Neuron (in vitro differentiated cells): ENCODE measurements around the gene SLCO1B3.
"Not testable (repeated sequence)": the region's sequence is repeated elsewhere in the genome, so short reads cannot be mapped to it uniquely, and the experiment has no call there.

Source experiments
- H2AFZ ChIP-seq: one replicate; pipeline ENCODE4 v1.6.1; 2013; ENCODE audit warnings: low read depth, mild to moderate bottlenecking, inconsistent platforms, low read length, moderate library complexity
- H3K27me3 ChIP-seq: one replicate; pipeline ENCODE4 v1.6.1; 2013; ENCODE audit warnings: low read length; ENCODE audit not compliant: insufficient read depth
- H3K36me3 ChIP-seq: one replicate; pipeline ENCODE4 v1.6.1; 2013; ENCODE audit warnings: low read length; ENCODE audit not compliant: insufficient read depth
- H3K4me1 ChIP-seq: one replicate; pipeline ENCODE4 v1.6.1; 2013; ENCODE audit warnings: low read length; ENCODE audit not compliant: insufficient read depth
- H3K4me3 ChIP-seq: 2 replicates; pipeline ENCODE4 v1.5.1; 2013; ENCODE audit warnings: mild to moderate bottlenecking, low read length, moderate library complexity
- H3K9me3 ChIP-seq: one replicate; pipeline ENCODE4 v1.6.1; 2013; ENCODE audit warnings: low read length

The SLCO1B3 gene

DNA sequence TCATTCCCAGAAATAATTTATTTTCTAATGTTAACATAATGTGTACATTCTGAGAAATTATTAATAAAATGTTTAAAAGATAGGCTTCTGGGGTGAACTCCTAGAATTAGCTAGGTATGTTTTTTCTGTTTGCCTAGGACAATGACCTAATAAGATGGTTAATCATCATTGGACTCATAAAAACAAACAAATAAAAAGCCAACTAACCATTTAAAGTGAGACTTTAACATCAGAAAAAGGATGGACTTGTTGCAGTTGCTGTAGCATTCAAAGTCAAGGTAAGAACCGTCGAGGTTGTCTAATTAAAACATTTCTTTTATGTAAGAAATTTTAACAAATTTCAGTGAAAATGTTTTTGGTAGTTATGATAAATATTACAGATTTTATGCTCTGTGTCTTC, at the start of gene SLCO1B3:
Gene SLCO1B3, plus strand, starts transcription at position 219 of the 400 bp plus-strand sequence. CDS start 5,034 bp downstream, outside the sequence.
- Histone ChIP-seq H3K27me3 (no peaks in the 10 kb centered on the region), H3K4me1 (no peaks in the 10 kb centered on the region), H3K36me3 (no peaks in the 10 kb centered on the region), H3K9me3 (no peaks in the 10 kb centered on the region), H2AFZ (no peak within 1 kb of the TSS), H3K4me3 (no peak within 1 kb of the TSS)

DNA sequence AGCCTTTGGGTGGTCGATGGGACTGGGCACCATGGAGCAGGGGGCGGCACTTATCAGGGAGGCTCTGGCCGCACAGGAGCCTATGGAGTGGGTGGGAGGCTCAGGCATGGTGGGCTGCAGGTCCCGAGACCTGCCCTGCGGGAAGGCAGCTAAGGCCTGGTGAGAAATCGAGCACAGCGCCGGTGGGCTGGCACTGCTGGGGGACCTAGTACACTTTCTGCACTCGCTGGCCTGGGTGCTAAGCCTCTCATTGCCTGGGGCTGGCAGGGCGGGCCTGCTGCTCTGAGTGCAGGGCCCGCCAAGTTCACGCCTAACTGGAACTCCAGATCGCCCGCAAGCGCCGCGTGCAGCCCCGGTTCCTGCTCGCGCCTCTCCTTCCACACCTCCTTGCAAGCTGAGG, 33.1 kb upstream of the SLCO1B3 start:
- no peaks in the 10 kb centered on the region for H3K4me1 ChIP-seq
- H3K4me3 ChIP-seq, result no peak overlapping the region
- H2AFZ ChIP-seq, result no peak overlapping the region
- no peaks in the 10 kb centered on the region for H3K27me3 ChIP-seq
- H3K36me3 ChIP-seq, result no peaks in the 10 kb centered on the region
- no peaks in the 10 kb centered on the region for H3K9me3 ChIP-seq

DNA sequence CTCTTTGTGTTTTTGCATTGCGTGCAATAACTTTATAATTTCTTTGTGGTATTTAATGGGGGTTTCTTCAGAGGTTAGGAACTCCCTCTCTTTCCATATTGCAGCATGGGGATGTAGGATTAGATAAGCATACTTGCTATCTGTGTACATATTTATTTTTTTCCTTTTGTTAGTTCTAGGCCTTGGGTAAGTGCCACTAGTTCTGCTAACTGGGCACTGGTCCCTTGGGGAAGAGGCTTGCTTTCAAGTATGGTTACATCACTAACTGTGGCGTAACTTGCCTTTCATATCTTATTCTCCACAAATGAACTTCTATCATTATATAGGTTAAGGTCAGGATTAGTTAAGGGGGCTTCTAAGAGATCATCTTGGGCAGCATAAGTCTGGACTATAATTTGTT, 31.5 kb upstream of the SLCO1B3 start:
- Histone ChIP-seq H3K9me3 (no peaks in the 10 kb centered on the region), H3K4me3 (no peak overlapping the region), H3K4me1 (no peaks in the 10 kb centered on the region), H2AFZ (no peak overlapping the region), H3K36me3 (no peaks in the 10 kb centered on the region), H3K27me3 (no peaks in the 10 kb centered on the region)

- H3K4me3 ChIP-seq, H3K9me3 ChIP-seq, H3K4me1 ChIP-seq, H3K36me3 ChIP-seq, H3K27me3 ChIP-seq, H2AFZ ChIP-seq: not testable (repeated sequence)
These were observed 30.5 kb upstream of the SLCO1B3 start for GRCh38 chr12:20779971-20780370.

DNA sequence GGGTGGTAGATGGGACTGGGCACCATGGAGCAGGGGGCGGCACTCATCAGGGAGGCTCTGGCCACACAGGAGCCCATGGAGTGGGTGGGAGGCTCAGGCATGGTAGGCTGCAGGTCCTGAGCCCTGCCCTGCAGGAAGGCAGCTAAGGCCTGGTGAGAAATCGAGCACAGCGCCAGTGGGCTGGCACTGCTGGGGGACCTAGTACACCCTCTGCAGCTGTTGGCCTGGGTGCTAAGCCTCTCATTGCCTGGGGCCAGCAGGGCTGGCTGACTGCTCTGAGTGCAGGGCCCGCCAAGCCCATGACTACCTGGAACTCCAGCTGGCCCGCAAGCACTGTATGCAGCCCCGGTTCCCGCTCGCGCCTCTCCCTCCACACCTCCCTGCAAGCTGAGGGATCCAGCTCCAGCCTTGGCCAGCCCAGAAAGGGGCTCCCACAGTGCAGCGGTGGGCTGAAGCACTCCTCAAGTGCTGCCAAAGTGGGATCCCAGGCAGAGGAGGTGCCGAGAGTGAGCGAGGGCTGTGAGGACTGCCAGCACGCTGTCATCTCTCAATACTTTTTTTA, 26.6 kb upstream of the SLCO1B3 start:
- not testable (repeated sequence) for H3K4me3 ChIP-seq, H3K9me3 ChIP-seq, H3K36me3 ChIP-seq, H2AFZ ChIP-seq, H3K27me3 ChIP-seq, H3K4me1 ChIP-seq

GRCh38 chr12:20792971-20793370, 17.5 kb upstream of the SLCO1B3 start:
- Histone ChIP-seq H2AFZ (no peak overlapping the region), H3K9me3 (no peaks in the 10 kb centered on the region), H3K36me3 (no peaks in the 10 kb centered on the region), H3K4me3 (no peak overlapping the region), H3K27me3 (no peaks in the 10 kb centered on the region), H3K4me1 (no peaks in the 10 kb centered on the region)

DNA sequence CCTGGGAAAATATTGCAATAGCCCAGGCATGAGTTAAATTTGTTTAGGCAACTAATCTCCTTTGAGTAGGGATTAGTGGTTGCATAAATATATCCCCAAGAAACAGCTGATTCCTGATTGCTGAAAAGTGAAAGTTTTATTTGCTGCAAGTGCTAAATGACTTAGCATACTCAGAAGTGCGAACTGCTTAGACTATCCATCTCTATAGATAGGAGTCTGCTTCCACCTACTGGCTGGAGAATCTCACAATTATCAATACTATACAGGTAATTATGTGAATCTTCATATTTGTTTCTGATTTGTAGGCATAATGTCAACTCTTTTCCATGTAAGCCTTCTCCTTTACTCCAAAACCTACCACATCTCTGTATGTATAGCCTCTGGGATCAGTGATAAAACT, 12.0 kb upstream of the SLCO1B3 start:
- no peak overlapping the region for H3K4me3 ChIP-seq
- no peak overlapping the region for H2AFZ ChIP-seq
- no peaks in the 10 kb centered on the region for H3K27me3 ChIP-seq
- H3K36me3 ChIP-seq, result no peaks in the 10 kb centered on the region
- H3K9me3 ChIP-seq, result no peaks in the 10 kb centered on the region
- no peaks in the 10 kb centered on the region for H3K4me1 ChIP-seq

- Histone ChIP-seq H3K4me1 (no peaks in the 10 kb centered on the region), H2AFZ (no peak overlapping the region), H3K36me3 (no peaks in the 10 kb centered on the region), H3K27me3 (no peaks in the 10 kb centered on the region), H3K4me3 (no peak overlapping the region), H3K9me3 (no peaks in the 10 kb centered on the region)
These were observed 10.3 kb upstream of the SLCO1B3 start for GRCh38 chr12:20800160-20800559.

- no peaks in the 10 kb centered on the region for H3K4me1 ChIP-seq
- H3K9me3 ChIP-seq, result no peaks in the 10 kb centered on the region
- H3K27me3 ChIP-seq, result no peaks in the 10 kb centered on the region
- H2AFZ ChIP-seq, result no peak overlapping the region
- H3K36me3 ChIP-seq, result no peaks in the 10 kb centered on the region
- no peak overlapping the region for H3K4me3 ChIP-seq
These were observed 9.5 kb upstream of the SLCO1B3 start for GRCh38 chr12:20801035-20801434.

- Histone ChIP-seq H2AFZ (no peak overlapping the region), H3K4me1 (no peaks in the 10 kb centered on the region), H3K9me3 (no peaks in the 10 kb centered on the region), H3K4me3 (no peak overlapping the region), H3K27me3 (no peaks in the 10 kb centered on the region), H3K36me3 (no peaks in the 10 kb centered on the region)
These were observed 4.6 kb upstream of the SLCO1B3 start for GRCh38 chr12:20805921-20806320.

DNA sequence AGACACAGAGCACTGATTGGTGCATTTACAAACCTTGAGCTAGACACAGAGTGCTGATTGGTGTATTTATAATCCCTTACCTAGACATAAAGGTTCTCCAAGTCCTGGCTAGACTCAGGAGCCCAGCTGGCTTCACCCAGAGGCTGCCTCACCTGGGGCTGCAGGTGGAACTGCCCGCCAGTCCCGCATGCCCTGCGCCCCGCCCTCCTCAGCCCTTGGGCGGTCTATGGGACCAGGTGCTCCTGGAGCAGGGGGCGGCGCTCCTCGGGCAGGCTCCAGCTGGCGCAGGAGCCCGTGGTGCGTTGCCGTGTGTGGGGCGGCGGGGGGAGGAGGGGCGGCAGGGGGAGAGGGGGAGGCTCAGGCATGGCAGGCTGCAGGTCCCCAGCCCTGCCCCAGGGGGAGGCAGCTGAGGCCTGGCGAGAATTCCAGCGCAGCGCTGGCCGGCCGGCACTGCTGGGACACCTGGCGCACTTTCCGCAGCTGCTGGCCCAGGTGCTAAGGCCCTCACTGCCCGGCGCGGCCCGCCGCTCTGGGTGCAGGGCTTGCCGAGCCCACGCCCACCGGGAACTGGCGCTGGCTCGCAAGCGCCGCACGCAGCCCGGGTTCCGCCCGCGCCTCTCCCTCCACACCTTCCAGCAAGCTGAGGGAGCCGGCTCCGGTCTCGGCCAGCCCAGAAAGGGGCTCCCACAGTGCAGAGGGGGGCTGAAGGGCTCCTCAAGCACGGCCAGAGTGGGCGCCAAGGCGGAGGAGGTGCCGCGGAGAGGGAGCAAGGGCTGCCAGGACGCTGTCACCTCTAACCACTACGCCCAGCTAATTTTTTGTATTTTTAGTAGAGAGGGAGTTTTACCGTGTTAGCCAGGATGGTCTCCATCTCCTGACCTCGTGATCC, 3.1 kb upstream of the SLCO1B3 start:
- no peak overlapping the region for H3K4me3 ChIP-seq
- no peaks in the 10 kb centered on the region for H3K9me3 ChIP-seq
- no peak overlapping the region for H2AFZ ChIP-seq
- no peaks in the 10 kb centered on the region for H3K36me3 ChIP-seq
- H3K27me3 ChIP-seq, result no peaks in the 10 kb centered on the region
- no peaks in the 10 kb centered on the region for H3K4me1 ChIP-seq

DNA sequence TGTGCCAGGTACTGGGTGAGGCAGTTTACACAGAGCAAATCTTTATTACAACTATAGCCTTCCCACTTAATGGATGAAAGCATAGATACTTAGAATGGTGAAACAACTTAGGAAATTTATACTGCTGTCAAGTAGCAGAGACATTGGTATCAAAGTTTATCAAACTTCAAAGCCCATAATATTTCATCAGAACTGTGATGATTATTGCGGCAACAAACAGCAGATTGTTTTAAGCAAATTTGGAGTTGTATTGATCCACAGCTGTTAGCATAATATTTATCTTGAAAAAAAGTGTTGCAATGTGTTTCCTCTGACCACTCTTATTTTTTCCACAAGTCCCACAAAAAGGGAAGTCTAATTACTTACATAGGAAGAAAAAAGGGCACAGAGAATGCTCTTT, 2.0 kb upstream of the SLCO1B3 start:
- no peaks in the 10 kb centered on the region for H3K9me3 ChIP-seq
- no peak overlapping the region for H2AFZ ChIP-seq
- no peaks in the 10 kb centered on the region for H3K36me3 ChIP-seq
- H3K4me1 ChIP-seq, result no peaks in the 10 kb centered on the region
- no peak overlapping the region for H3K4me3 ChIP-seq
- no peaks in the 10 kb centered on the region for H3K27me3 ChIP-seq

- H3K4me1 ChIP-seq, result no peaks in the 10 kb centered on the region
- no peaks in the 10 kb centered on the region for H3K27me3 ChIP-seq
- no peaks in the 10 kb centered on the region for H3K9me3 ChIP-seq
- H3K4me3 ChIP-seq, result no peak overlapping the region
- H3K36me3 ChIP-seq, result no peaks in the 10 kb centered on the region
- H2AFZ ChIP-seq, result no peak overlapping the region
These were observed 5.1 kb downstream of the SLCO1B3 start for GRCh38 chr12:20815574-20815973.

GRCh38 chr12:20822415-20822814, 11.9 kb downstream of the SLCO1B3 start:
- Histone ChIP-seq H3K27me3 (no peaks in the 10 kb centered on the region), H3K9me3 (no peaks in the 10 kb centered on the region), H2AFZ (no peak overlapping the region), H3K4me3 (no peak overlapping the region), H3K4me1 (no peaks in the 10 kb centered on the region), H3K36me3 (no peaks in the 10 kb centered on the region)
